Mesenchymal stem cell (in vitro differentiated cells and primary cell): ENCODE results near the gene QSOX1.

Experiments
- DNase-seq: peaks from one replicate; pipeline ENCODE4 v3.0.0-alpha.2; 2013
- H2AFZ ChIP-seq: one replicate; pipeline ENCODE4 v1.6.1; 2013; ENCODE audit warnings: low read depth, mild to moderate bottlenecking, control low read depth, inconsistent platforms, low read length, moderate library complexity
- H2AK5ac ChIP-seq: 2 replicates; pipeline ENCODE4 v1.6.1; 2013; ENCODE audit warnings: low read length, moderate library complexity, mild to moderate bottlenecking, inconsistent platforms; ENCODE audit not compliant: severe bottlenecking
- H2BK120ac ChIP-seq: one replicate; pipeline ENCODE4 v1.6.1; 2013; ENCODE audit warnings: low read depth, mild to moderate bottlenecking, inconsistent platforms, low read length, moderate library complexity
- H2BK12ac ChIP-seq, 2 experiments: one replicate each; pipeline ENCODE4 v1.6.1; 2013; ENCODE audit warnings: inconsistent platforms in 2 of 2, low read length in 2 of 2, mild to moderate bottlenecking in 2 of 2, moderate library complexity in 2 of 2, control low read depth in 1 of 2
- H2BK15ac ChIP-seq: one replicate; pipeline ENCODE4 v1.6.1; 2013; ENCODE audit warnings: mild to moderate bottlenecking, low read depth, inconsistent platforms; ENCODE audit not compliant: poor library complexity, severe bottlenecking
- H2BK5ac ChIP-seq: 2 replicates; pipeline ENCODE4 v1.6.1; 2013; ENCODE audit warnings: low read depth, mild to moderate bottlenecking, low read length, control low read depth, inconsistent platforms; ENCODE audit not compliant: poor library complexity, severe bottlenecking
- H3K14ac ChIP-seq, 2 experiments: one replicate each; pipeline ENCODE4 v1.6.1; 2013; ENCODE audit warnings: inconsistent platforms in 2 of 2, low read length in 2 of 2, control low read depth in 1 of 2, mild to moderate bottlenecking in 1 of 2, moderate library complexity in 1 of 2
- H3K18ac ChIP-seq, 2 experiments: one replicate each; pipeline ENCODE4 v1.6.1; 2013; ENCODE audit warnings: inconsistent platforms in 2 of 2, low read length in 2 of 2, control low read depth in 1 of 2, low read depth in 1 of 2, mild to moderate bottlenecking in 1 of 2
- H3K23ac ChIP-seq, 2 experiments: one replicate each; pipeline ENCODE4 v1.6.1; 2013; ENCODE audit warnings: inconsistent platforms in 2 of 2, low read length in 2 of 2, mild to moderate bottlenecking in 2 of 2, moderate library complexity in 2 of 2, control low read depth in 1 of 2
- H3K27ac ChIP-seq: 2 replicates; pipeline ENCODE4 v1.5.1; 2013; ENCODE audit warnings: mild to moderate bottlenecking, moderate library complexity, low read length, control low read depth, inconsistent platforms; ENCODE audit not compliant: poor library complexity, severe bottlenecking
- H3K27me3 ChIP-seq, 2 experiments: 2 replicates each; pipeline versions ENCODE4 v1.6.1 to v1.7.0; 2013; ENCODE audit warnings: low read length in 2 of 2, mild to moderate bottlenecking in 2 of 2, moderate library complexity in 2 of 2, control low read depth in 1 of 2, inconsistent platforms in 1 of 2; ENCODE audit not compliant: control insufficient read depth in 1 of 2, insufficient read depth in 1 of 2
- H3K36me3 ChIP-seq, 2 experiments: 2 replicates each; pipeline versions ENCODE4 v1.6.1 to v1.7.0; 2013; ENCODE audit warnings: low read length in 2 of 2, control low read depth in 1 of 2, inconsistent platforms in 1 of 2, low read depth in 1 of 2, mild to moderate bottlenecking in 1 of 2; ENCODE audit not compliant: insufficient read depth in 2 of 2, control insufficient read depth in 1 of 2
- H3K4ac ChIP-seq, 2 experiments: one replicate each; pipeline ENCODE4 v1.6.1; 2013; ENCODE audit warnings: inconsistent platforms in 2 of 2, low read length in 2 of 2, mild to moderate bottlenecking in 2 of 2, moderate library complexity in 2 of 2, control low read depth in 1 of 2, low read depth in 1 of 2
- H3K4me1 ChIP-seq: 2 replicates; pipeline ENCODE4 v1.6.1; 2013; ENCODE audit warnings: low read depth, low read length, control low read depth; ENCODE audit not compliant: control insufficient read depth, insufficient read depth
- H3K4me2 ChIP-seq: 2 replicates; pipeline ENCODE4 v1.6.1; 2013; ENCODE audit warnings: low read length, mild to moderate bottlenecking, inconsistent platforms; ENCODE audit not compliant: poor library complexity, severe bottlenecking
- H3K4me3 ChIP-seq, 2 experiments: 2 replicates each; pipeline versions ENCODE4 v1.5.1 to v1.7.0; 2013; ENCODE audit warnings: low read length in 2 of 2, mild to moderate bottlenecking in 2 of 2, control low read depth in 1 of 2, low read depth in 1 of 2; ENCODE audit not compliant: insufficient read depth in 1 of 2
- H3K79me1 ChIP-seq: replicated peaks from 2 replicates; pipeline ENCODE4 v1.6.1; 2013; ENCODE audit warnings: mild to moderate bottlenecking, control low read depth, low read length, inconsistent platforms; ENCODE audit not compliant: poor library complexity, severe bottlenecking
- H3K9ac ChIP-seq: 2 replicates; pipeline ENCODE4 v1.7.0; 2013; ENCODE audit warnings: mild to moderate bottlenecking, low read length, moderate library complexity
- H3K9me3 ChIP-seq: 2 replicates; pipeline ENCODE4 v1.7.0; 2013; ENCODE audit warnings: mild to moderate bottlenecking, low read length; ENCODE audit not compliant: control insufficient read depth
- H4K8ac ChIP-seq: one replicate; pipeline ENCODE4 v1.6.1; 2013; ENCODE audit warnings: inconsistent platforms, mild to moderate bottlenecking, low read length, moderate library complexity
- H4K91ac ChIP-seq: one replicate; pipeline ENCODE4 v1.6.1; 2013; ENCODE audit warnings: mild to moderate bottlenecking, low read length, inconsistent platforms
- WGBS: methylation state at CpG from one replicate; pipeline ENCODE4 v1.1.7; 2013; ENCODE audit warnings: mixed read lengths; 5-methylcytosine and 5-hydroxymethylcytosine counted together

Gene QSOX1

GRCh38 chr1:180195916-180196315 lies 41.2 kb downstream of the QSOX1 start:
- 82% methylated on average over 9 of the region's 9 CpGs for WGBS
- H2BK15ac ChIP-seq: no peak overlapping the region

GRCh38 chr1:180196436-180197003 lies 41.9 kb downstream of the QSOX1 start:
- Histone ChIP-seq H3K14ac (no peak overlapping the region), H3K79me1 (peaks cover 4% of the 10 kb centered on the region), H3K4me2 (no peak overlapping the region), H2AFZ (no peak overlapping the region), H3K27ac (no peak overlapping the region), H2AK5ac (no peak overlapping the region), H3K23ac (no peak overlapping the region), H3K27me3 (no peaks in the 10 kb centered on the region), H3K9me3 (no peaks in the 10 kb centered on the region), H2BK120ac (no peak overlapping the region), H3K18ac (no peak overlapping the region), H2BK15ac (no peak overlapping the region), H3K4me1 (no peaks in the 10 kb centered on the region), H3K36me3 (peaks cover 64 to 83% of the 10 kb centered on the region in 2 experiments), H4K91ac (no peak overlapping the region), H3K9ac (no peak overlapping the region), H2BK12ac (no peak overlapping the region), H3K4me3 (no peak overlapping the region), H3K4ac (no peak overlapping the region), H4K8ac (no peak overlapping the region), H2BK5ac (no peak overlapping the region)
- WGBS: 95% methylated on average over 17 of the region's 17 CpGs
- no peak for DNase-seq

More at GRCh38 chr1:180195916-180196315, 41.2 kb downstream of the QSOX1 start:
- Histone ChIP-seq H3K9ac (no peak overlapping the region), H3K4me3 (no peak overlapping the region), H4K8ac (no peak overlapping the region), H3K27me3 (no peaks in the 10 kb centered on the region), H3K4me2 (no peak overlapping the region), H3K23ac (no peak overlapping the region), H3K27ac (no peak overlapping the region), H2AFZ (no peak overlapping the region), H4K91ac (no peak overlapping the region), H2AK5ac (no peak overlapping the region), H3K14ac (no peak overlapping the region), H2BK12ac (no peak overlapping the region), H3K9me3 (no peaks in the 10 kb centered on the region), H3K79me1 (peaks cover 9% of the 10 kb centered on the region), H3K4me1 (no peaks in the 10 kb centered on the region), H3K36me3 (peaks cover 70 to 85% of the 10 kb centered on the region in 2 experiments), H2BK120ac (no peak overlapping the region), H2BK5ac (no peak overlapping the region), H3K18ac (no peak overlapping the region), H3K4ac (no peak overlapping the region)
- no peak for DNase-seq

- H2BK120ac ChIP-seq: no peak overlapping the region
- H2BK15ac ChIP-seq: no peak overlapping the region
- DNase-seq: no peak
- H3K23ac ChIP-seq: no peak overlapping the region
- no peak overlapping the region for H3K4me2 ChIP-seq
- H3K27me3 ChIP-seq: no peaks in the 10 kb centered on the region
- no peak overlapping the region for H4K8ac ChIP-seq
- H2AFZ ChIP-seq: no peak overlapping the region
- peaks cover 59 to 76% of the 10 kb centered on the region in 2 experiments for H3K36me3 ChIP-seq
- H3K9ac ChIP-seq: no peak overlapping the region
- H2BK12ac ChIP-seq: no peak overlapping the region
- H2AK5ac ChIP-seq: no peak overlapping the region
- H3K14ac ChIP-seq: no peak overlapping the region
- H3K4me1 ChIP-seq: peaks cover 2% of the 10 kb centered on the region
- no peak overlapping the region for H3K27ac ChIP-seq
- WGBS: 93% methylated on average over 5 of the region's 5 CpGs
- no peak overlapping the region for H2BK5ac ChIP-seq
- no peak overlapping the region for H4K91ac ChIP-seq
- H3K18ac ChIP-seq: no peak overlapping the region
- H3K9me3 ChIP-seq: no peaks in the 10 kb centered on the region
- no peak overlapping the region for H3K4me3 ChIP-seq
- no peaks in the 10 kb centered on the region for H3K79me1 ChIP-seq
- H3K4ac ChIP-seq: no peak overlapping the region
Observed at GRCh38 chr1:180197231-180197630, 42.6 kb downstream of the QSOX1 start.

- Histone ChIP-seq H3K14ac (no peak overlapping the region), H3K4me1 (peaks cover 2% of the 10 kb centered on the region), H4K91ac (no peak overlapping the region), H3K9ac (no peak overlapping the region), H3K4me3 (no peak overlapping the region), H3K9me3 (no peaks in the 10 kb centered on the region), H3K23ac (no peak overlapping the region), H2BK12ac (no peak overlapping the region), H4K8ac (no peak overlapping the region), H3K79me1 (no peaks in the 10 kb centered on the region), H2AFZ (no peak overlapping the region), H3K27ac (no peak overlapping the region), H2BK15ac (no peak overlapping the region), H2AK5ac (no peak overlapping the region), H2BK120ac (no peak overlapping the region), H3K4me2 (no peak overlapping the region), H3K27me3 (no peaks in the 10 kb centered on the region), H3K18ac (no peak overlapping the region), H2BK5ac (no peak overlapping the region), H3K36me3 (peaks cover 55 to 68% of the 10 kb centered on the region in 2 experiments), H3K4ac (no peak overlapping the region)
- no peak for DNase-seq
- 91% methylated on average over 4 of the region's 4 CpGs for WGBS
Observed at GRCh38 chr1:180198196-180198595, 43.5 kb downstream of the QSOX1 start.
